Measurements from ENCODE around the gene SPRR4.

GRCh38 chr1:152942161-152942560, 28.3 kb upstream of the SPRR4 start:
- TF ChIP-seq, protein P1, sequence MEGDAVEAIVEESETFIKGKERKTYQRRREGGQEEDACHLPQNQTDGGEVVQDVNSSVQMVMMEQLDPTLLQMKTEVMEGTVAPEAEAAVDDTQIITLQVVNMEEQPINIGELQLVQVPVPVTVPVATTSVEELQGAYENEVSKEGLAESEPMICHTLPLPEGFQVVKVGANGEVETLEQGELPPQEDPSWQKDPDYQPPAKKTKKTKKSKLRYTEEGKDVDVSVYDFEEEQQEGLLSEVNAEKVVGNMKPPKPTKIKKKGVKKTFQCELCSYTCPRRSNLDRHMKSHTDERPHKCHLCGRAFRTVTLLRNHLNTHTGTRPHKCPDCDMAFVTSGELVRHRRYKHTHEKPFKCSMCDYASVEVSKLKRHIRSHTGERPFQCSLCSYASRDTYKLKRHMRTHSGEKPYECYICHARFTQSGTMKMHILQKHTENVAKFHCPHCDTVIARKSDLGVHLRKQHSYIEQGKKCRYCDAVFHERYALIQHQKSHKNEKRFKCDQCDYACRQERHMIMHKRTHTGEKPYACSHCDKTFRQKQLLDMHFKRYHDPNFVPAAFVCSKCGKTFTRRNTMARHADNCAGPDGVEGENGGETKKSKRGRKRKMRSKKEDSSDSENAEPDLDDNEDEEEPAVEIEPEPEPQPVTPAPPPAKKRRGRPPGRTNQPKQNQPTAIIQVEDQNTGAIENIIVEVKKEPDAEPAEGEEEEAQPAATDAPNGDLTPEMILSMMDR (IDR thresholded peaks at IDR 0.05; ENCODE audit: insufficient read depth, low read length, poor library complexity, severe bottlenecking): no peak
- TF ChIP-seq EZH2phosphoT487 (conservative IDR thresholded peaks at IDR 0.05; ENCODE audit: low read length): no peak
